ENCODE measurements around the gene EPHA2. TPM values are rescaled to one million over a fixed set of nuclear protein-coding genes. Genes with fewer than 3 reads are reported as not detected.

EPHA2 gene
- total and polyA plus RNA-seq, 2 experiments from 2014 or later: 9.8 to 26.2 TPM

DNA sequence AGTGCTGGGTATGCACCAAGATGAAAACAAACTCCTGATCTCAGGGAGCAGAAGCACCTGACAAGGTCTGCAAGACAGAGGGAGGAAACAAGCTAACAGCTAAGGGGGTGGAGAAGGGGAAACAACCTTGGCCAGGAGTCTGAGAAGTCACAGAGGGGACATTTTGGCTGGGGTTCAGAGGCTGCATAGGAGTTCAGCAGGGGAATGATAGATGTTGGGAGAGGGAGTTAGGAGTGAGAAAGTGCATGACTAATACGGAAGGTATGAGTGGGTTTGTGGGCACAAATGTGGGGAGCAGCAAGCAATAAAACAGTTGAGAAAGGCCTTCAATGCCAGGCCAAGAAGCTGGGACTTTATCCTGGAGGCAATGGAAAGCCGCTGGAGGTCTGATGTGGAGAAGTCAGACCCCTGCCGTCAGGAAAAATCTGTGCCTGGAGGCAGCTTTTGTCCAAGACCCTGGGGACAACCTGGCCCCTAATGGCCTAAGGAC is 16.4 kb downstream of the EPHA2 start:
- Histone ChIP-seq H3K4me1 (ENCODE audit: low read depth) (peaks cover 50% of the 10 kb centered on the region), H3K27me3 (no peaks in the 10 kb centered on the region), H3K36me3 (peaks cover 14% of the 10 kb centered on the region), H3K9me3 (ENCODE audit: low read depth) (no peaks in the 10 kb centered on the region), H3K27ac (peak overlapping the region; percentile 95), H3K4me3 (no peak overlapping the region)
- DNase-seq (ENCODE audit: low read depth in 1 of 2, low spot score in 1 of 2): peak in 1 of 2 donors; percentile 82
- TF ChIP-seq, protein P1, sequence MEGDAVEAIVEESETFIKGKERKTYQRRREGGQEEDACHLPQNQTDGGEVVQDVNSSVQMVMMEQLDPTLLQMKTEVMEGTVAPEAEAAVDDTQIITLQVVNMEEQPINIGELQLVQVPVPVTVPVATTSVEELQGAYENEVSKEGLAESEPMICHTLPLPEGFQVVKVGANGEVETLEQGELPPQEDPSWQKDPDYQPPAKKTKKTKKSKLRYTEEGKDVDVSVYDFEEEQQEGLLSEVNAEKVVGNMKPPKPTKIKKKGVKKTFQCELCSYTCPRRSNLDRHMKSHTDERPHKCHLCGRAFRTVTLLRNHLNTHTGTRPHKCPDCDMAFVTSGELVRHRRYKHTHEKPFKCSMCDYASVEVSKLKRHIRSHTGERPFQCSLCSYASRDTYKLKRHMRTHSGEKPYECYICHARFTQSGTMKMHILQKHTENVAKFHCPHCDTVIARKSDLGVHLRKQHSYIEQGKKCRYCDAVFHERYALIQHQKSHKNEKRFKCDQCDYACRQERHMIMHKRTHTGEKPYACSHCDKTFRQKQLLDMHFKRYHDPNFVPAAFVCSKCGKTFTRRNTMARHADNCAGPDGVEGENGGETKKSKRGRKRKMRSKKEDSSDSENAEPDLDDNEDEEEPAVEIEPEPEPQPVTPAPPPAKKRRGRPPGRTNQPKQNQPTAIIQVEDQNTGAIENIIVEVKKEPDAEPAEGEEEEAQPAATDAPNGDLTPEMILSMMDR (IDR thresholded peaks at IDR 0.05; ENCODE audit: low read depth, low read length): no peak

DNA sequence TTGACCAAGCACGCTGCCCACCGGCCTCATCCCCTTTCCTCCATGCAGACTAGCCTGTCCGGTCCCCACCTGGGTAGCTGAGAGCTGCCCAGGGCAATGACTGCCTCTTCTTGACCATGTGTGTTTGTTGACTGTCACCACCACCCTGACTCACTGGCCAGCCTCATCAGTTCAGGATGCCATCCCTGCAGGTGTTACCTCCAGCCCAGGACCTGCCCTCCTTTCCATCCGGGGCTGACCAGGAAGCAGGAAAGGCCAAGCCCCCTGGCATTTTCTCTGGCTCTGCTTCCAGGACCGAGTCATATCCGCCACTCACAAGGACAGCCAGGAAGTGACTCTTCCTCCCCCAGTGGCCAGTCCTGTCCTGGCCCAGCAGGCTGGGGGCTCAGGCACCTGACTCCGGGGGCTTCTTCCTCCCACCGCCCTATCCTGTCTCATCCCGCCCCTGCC is 17.1 kb downstream of the EPHA2 start:
- DNase-seq (ENCODE audit: low read depth in 1 of 2, low spot score in 1 of 2): no peak
- no peak overlapping the region for H3K4me3 ChIP-seq
- peaks cover 44% of the 10 kb centered on the region for H3K4me1 ChIP-seq (ENCODE audit: low read depth)
- H3K27me3 ChIP-seq: no peaks in the 10 kb centered on the region
- peaks cover 18% of the 10 kb centered on the region for H3K36me3 ChIP-seq
- no peak overlapping the region for H3K27ac ChIP-seq
- H3K9me3 ChIP-seq (ENCODE audit: low read depth): no peaks in the 10 kb centered on the region
- TF ChIP-seq, protein P1 (IDR thresholded peaks at IDR 0.05; ENCODE audit: low read depth, low read length): no peak

DNA sequence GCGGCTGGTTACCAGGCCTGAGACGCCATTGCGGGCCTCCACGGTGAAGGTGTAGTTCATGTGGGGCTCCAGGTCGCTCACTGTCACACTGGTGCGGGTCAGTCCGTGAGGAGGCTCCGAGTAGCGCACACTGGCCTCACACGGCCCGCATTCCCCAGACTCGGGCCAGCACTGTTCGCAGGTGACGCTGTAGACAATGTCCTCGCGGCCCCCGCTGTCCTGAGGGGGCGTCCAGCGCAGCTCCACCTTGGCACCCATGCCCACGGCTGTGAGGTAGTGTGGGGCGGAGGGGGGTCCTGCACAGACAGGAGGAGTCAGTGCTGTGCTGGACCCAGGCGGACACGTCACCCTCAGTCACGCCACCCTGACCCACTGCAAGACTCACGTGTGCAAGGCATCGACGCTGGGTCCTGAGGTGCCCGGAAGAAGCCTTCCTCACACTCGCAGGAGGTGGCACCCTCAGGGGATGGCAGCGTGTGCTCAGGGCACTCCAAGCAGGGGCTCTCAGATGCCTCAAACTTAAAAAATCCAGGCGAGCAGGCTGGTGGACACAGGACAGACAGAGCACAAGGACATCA is 17.9 kb downstream of the EPHA2 start:
- no peak overlapping the region for H3K27ac ChIP-seq
- no peak overlapping the region for H3K4me3 ChIP-seq
- no peaks in the 10 kb centered on the region for H3K27me3 ChIP-seq
- no peaks in the 10 kb centered on the region for H3K9me3 ChIP-seq (ENCODE audit: low read depth)
- DNase-seq (ENCODE audit: low read depth in 1 of 2, low spot score in 1 of 2): no peak
- peaks cover 18% of the 10 kb centered on the region for H3K36me3 ChIP-seq
- TF ChIP-seq, protein P1 (IDR thresholded peaks at IDR 0.05; ENCODE audit: low read depth, low read length): no peak
- H3K4me1 ChIP-seq (ENCODE audit: low read depth): peaks cover 38% of the 10 kb centered on the region

DNA sequence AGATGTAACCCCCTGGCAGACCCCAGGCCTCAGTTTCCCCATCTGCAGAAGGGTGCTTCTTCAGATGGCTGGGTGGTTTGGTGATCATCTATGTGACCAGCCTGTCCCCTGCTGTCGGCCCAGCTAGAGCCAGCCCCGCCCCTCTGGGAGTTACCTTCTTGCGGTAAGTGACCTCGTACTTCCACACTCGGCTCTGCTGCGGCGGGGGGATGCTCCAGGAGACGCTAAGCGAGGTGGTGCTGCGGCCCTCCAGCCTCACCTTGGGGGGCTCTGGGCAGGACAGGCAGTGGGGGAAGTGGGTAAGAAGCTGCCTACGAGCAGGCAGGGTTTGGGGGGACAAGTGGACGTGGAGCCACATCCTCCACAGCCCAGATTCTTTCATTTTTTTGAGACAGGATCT is 20.4 kb downstream of the EPHA2 start:
- H3K27me3 ChIP-seq: no peaks in the 10 kb centered on the region
- no peak overlapping the region for H3K4me3 ChIP-seq
- no peak overlapping the region for H3K27ac ChIP-seq
- peaks cover 35% of the 10 kb centered on the region for H3K36me3 ChIP-seq
- no peaks in the 10 kb centered on the region for H3K9me3 ChIP-seq (ENCODE audit: low read depth)
- no peak for DNase-seq (ENCODE audit: low read depth in 1 of 2, low spot score in 1 of 2)
- TF ChIP-seq, protein P1 (IDR thresholded peaks at IDR 0.05; ENCODE audit: low read depth, low read length): no peak
- peaks cover 21% of the 10 kb centered on the region for H3K4me1 ChIP-seq (ENCODE audit: low read depth)

DNA sequence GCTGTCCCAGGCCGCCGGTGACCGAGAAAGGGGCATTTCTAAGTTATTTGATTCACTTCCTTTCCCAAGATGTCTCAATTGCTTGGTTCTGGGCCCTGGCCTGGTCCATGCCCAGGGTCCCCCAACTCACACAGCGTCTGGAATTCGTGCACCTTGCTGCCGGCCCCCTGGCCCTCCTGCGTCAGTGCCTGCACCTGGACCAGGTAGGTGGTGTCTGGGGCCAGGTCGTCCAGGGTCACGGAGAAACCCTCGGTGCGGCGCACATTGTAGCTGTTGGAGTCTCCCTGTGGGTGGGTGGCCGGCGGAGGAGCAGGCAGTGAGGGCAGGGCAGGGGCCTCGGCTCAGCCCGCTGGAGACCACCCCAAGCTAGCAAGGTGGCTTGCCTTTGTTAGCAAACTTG is 21.0 kb downstream of the EPHA2 start:
- peaks cover 15% of the 10 kb centered on the region for H3K4me1 ChIP-seq (ENCODE audit: low read depth)
- TF ChIP-seq, protein P1 (IDR thresholded peaks at IDR 0.05; ENCODE audit: low read depth, low read length): no peak
- H3K4me3 ChIP-seq: no peak overlapping the region
- H3K27me3 ChIP-seq: no peaks in the 10 kb centered on the region
- H3K27ac ChIP-seq: no peak overlapping the region
- no peak for DNase-seq (ENCODE audit: low read depth in 1 of 2, low spot score in 1 of 2)
- no peaks in the 10 kb centered on the region for H3K9me3 ChIP-seq (ENCODE audit: low read depth)
- H3K36me3 ChIP-seq: peaks cover 35% of the 10 kb centered on the region

Data from cardiac muscle cell (in vitro differentiated cells and primary cell).